Adrenal gland (tissue), 5 donors: ENCODE measurements around the gene FMN2.

ENCODE experiments used
- POLR2A ChIP-seq, 2 donors: fragments of 450-650 bp; IDR thresholded peaks; one replicate each; pipeline ENCODE4 v1.6.1; 2017; ENCODE audit warnings: antibody characterized with exemption in 2 of 2, mild to moderate bottlenecking in 2 of 2, moderate library complexity in 1 of 2
- TF ChIP-seq, protein P1 (sequence below), 6 experiments: fragments of 450-650 bp in 4 of 6; fragments of 200-600 bp in 2 of 6; sonication (generic) in 1 of 6; IDR thresholded peaks; 1 replicate in 5 of 6; 2 replicates in 1 of 6; pipeline versions ENCODE4 v1.5.1 to v1.8.0; 2016 to 2021; ENCODE audit warnings: antibody characterized with exemption in 6 of 6, mild to moderate bottlenecking in 2 of 6, moderate library complexity in 1 of 6
- donor health status: DM: no; HTN: no; CAD: no.

DNA sequence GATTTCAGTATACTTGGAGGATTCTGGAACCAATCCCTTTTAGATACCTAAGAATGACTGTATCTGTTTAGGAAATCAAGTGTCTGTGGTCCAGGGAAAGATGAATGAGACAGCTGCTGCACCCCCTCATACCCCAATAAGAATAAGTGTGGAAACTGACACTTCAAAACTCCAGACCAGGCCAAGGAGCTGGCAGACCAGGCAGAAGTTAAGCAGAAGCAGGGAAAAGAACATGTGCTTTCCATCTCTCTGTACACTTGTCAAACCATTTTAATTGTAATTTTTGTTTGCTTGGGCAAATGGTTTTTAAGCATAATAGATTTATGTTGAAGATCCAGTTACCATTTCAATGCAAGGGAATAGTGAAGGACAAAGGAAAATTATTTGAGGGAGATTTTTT is 420.1 kb downstream of the FMN2 start:
- TF ChIP-seq POLR2A (IDR thresholded peaks at IDR 0.05): no peak
- TF ChIP-seq, protein P1, sequence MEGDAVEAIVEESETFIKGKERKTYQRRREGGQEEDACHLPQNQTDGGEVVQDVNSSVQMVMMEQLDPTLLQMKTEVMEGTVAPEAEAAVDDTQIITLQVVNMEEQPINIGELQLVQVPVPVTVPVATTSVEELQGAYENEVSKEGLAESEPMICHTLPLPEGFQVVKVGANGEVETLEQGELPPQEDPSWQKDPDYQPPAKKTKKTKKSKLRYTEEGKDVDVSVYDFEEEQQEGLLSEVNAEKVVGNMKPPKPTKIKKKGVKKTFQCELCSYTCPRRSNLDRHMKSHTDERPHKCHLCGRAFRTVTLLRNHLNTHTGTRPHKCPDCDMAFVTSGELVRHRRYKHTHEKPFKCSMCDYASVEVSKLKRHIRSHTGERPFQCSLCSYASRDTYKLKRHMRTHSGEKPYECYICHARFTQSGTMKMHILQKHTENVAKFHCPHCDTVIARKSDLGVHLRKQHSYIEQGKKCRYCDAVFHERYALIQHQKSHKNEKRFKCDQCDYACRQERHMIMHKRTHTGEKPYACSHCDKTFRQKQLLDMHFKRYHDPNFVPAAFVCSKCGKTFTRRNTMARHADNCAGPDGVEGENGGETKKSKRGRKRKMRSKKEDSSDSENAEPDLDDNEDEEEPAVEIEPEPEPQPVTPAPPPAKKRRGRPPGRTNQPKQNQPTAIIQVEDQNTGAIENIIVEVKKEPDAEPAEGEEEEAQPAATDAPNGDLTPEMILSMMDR (IDR thresholded peaks at IDR 0.05): no peak
